Activated CD8-positive, alpha-beta memory T cell treated with anti-CD3 and anti-CD28 coated beads for 48 hours (primary cell): ENCODE data around the gene NUP50.

ENCODE experiments used
- DNase-seq, 3 experiments: peaks; one replicate each; pipeline ENCODE4 v3.0.0-alpha.2; 2020; ENCODE audit warnings: low read depth in 2 of 3, low spot score in 2 of 3

NUP50 gene

DNA sequence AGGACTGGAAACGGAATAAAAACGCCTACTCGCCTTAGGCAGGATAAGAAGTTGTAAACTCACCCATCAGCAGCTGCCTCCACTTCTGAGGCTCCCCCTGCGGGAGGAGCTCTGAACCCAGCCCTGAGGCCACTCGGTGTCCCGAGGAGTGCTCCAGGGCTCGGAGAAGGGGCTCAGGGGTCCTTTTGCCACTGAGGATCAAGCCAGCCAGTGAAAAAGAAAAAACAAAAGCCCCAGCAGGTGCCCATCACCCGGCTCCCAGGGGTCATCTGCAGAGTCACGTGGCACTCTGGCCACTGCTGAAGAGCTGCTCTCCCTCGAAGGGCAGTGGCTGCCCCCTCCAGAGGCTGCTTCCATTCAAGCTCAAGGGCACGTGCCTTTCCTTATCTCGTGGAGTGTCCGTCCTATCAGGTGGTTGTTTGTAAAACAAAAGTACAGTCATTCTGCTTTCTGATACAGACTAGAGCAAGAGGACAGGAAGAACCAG lies 29.0 kb downstream of the NUP50 start:
- no peak for DNase-seq

DNA sequence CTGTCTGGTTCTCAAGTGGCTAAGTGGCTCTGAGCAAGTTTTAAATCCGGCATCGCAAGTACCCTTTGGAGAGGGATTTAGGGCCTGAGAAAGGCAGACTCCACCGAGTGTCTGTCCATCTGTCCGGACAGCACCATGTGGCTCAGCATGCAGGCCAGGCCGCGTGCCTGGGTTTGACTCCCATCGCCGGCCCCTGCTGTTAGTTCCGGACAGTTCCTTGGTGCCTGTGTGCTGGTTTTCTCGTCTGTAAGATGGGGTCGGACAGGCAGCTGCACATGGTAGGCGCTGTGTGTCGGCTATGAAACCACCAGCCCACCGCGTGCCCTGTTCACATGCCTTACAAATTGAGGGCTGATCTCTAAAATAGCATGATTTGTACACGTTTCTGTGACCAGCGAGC lies 31.0 kb downstream of the NUP50 start:
- DNase-seq = no peak

DNA sequence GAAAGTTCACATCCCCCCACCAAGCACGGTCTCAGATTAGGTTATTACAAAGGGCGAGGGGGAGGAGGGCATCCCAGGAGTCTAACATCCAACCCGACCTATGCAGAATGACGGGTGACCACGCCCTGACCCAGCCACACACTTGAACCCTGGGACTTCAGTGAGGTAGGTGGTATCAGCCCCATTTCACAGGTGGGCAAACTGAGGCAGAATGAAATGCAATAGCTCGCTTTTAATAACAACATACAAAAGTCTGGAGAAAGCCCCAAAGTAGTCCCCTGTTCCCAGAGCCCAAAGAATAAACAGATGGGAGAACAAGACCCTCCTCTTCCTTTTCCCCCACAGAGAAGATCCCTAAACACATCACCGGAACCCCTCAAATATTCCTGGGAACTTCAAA lies 31.9 kb downstream of the NUP50 start:
- no peak for DNase-seq

DNA sequence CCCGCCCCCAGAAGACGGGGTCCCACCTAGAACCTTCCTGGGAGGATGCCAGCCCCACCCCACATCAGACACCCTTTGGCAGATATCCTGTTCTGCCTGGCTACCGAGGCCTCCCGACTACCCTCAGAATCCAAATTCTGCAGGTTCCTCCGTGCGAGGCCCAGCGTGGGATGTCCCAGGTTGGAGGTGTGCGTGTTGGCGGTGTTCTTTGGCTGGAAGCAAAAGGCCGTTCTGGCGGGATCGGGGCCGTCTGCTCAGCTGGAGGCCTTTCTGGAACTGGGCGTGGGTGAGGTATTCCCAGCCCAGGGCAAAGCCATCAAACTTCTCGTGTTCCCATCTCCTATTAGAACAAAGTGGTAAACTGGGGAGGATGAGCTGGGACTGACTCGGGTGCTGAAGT lies 32.6 kb downstream of the NUP50 start:
- DNase-seq = no peak

DNA sequence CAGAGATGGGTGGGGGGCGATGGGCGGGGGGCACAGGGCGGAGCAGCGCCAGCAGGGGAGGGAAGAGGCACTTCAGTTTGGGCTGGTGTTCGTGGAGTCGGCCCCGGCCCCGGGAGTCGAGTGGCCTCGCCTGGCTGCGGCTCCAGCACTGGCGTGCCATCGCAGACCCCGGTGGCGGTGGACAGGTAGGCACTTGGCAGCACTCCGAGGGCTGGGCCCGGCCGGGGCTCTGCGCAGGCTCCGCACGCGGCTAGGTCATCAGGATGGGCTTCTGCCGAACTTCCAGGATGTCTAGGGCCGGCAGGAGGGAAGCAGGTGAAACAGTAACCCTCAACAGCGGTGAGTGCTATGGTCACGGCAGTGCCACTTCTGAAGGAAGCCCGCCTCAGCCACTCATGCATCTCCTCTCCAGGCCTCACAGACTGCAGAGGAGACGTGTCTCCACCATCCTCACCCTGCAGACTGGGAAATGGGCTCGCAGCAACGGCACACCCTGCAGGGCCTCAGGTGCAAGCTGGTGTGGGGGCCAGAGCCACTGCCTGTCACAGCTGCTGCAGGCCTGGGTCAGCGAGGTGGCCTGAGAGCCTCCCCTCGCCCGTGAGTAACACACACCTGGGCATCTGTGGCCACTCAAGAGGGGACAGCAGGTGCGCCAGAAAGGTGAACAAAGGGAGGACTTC lies 33.3 kb downstream of the NUP50 start:
- DNase-seq = no peak

DNA sequence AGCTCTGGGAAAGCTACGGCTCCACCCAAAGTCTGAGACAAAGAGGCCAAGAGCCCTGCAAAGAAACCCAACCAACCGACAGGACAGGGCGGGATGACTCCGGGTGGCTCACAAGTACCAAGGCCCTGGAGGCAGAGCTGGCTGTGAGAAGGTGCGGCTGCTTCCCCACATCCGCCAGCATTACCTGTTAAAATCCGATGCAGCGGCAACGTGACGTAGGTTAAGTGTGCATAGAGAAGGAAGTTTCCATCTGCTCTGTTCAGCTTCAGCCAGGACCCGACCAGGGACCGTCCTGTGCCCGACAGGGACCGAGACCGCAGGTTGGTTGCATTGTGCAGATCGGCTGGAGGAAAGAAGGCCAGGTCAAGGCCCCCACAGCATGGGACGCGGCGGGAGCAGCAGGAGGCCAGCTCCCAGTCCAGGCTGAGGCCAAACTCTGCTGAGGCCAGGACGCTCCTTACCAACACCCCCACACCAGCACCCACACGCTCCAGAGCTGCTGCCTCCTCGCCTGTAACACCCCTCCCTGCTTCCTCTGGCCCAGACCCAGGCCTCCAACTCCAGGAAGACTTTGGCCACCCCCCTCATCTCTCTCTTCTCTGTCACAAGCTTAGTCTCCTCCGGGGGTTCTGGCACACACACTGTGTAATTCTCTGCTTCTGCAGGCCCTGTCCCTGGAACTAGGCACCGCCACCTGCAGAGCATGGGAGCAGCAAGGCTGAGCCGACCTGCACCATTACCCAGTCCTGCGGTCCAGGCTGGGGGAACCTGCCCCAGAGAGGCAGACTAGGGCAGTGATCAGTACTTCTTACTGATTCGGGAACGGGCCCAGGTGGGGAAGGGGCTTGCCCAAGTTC lies 34.1 kb downstream of the NUP50 start:
- DNase-seq = no peak

DNA sequence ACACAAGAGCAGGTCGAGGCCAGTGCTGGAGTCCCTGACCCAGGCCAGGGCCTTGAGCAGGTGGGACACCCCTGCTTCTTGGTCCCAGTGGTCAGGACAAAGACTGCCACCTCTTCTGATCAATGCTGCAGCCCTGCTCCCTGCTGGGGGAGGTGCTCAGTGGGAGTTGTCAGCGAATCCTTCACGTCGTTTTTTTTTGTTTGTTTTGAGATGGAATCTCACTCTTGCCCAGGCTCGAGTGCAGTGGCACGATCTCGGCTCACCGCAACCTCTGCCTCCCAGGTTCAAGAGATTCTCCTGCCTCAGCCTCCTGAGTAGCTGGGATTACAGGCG lies 34.7 kb downstream of the NUP50 start:
- DNase-seq = no peak

DNA sequence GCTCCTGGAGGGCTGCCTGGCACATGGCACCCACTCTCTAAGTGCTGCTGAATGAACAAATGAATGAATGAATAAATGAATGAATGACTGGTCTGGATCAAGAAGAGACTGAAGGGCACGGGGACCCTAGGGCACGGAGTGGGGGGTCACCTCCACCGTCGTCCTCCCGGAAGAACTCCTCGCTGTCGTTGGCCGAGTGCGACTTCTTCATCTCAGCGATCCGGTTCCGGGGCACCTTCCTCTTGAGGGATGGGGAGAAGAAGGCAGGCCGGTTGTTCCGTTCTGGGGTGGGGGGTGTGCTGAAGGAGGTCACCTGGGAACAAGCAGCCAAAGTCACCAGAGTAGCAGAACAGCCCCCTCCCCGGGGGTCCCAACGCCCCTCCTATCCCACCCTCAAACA lies 36.0 kb downstream of the NUP50 start:
- DNase-seq = no peak

DNA sequence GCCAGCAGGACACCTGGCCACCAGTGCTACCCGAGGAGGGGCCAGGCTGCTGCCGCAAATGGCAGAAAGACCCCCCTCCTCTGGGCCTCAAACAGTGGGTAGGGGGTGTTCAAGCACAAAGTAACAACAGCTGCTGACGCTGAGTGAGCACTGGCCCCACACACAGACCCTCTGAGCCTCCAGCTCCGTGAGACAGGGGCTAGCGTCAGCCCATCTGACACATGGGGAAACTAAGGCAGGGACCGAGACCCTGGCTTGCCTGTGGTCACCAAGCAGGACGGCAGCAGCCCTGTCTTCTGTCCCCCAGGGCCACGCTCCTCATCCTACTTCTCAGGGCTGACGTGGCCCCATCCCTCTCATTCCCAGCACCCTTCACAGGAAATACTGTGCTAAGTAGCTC lies 36.5 kb downstream of the NUP50 start:
- DNase-seq = no peak

DNA sequence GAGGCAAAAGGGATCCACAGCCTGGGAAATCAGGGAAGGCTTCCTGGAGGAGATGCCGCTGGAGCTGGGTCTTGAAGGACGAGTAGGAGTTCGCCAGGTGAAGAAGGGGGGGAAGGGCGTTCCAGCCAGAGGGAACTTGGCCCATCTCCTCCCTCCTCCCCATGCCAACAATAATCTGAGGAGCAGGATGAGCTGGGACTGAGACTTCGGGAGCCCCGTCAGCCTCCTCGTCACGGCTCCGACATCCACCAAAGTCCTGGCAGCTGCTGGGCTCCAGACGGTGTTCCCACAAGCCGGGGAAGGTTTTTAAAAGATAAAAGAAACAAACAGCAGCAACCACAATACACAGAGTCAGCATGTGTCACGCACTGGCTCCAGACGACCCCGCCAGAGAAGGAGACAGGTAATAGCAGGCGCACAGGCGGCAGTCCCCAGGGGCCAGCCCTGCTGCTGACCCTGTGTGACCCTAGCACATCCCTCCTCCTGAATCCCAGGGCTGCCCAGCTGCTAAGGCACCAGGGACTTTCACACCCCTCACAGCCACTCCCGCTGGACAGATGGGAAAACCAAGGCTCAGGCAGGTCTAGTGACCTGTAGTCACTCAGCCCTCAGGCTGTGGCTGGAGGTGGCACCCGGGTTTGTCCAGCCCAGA lies 37.3 kb downstream of the NUP50 start:
- DNase-seq = no peak

DNA sequence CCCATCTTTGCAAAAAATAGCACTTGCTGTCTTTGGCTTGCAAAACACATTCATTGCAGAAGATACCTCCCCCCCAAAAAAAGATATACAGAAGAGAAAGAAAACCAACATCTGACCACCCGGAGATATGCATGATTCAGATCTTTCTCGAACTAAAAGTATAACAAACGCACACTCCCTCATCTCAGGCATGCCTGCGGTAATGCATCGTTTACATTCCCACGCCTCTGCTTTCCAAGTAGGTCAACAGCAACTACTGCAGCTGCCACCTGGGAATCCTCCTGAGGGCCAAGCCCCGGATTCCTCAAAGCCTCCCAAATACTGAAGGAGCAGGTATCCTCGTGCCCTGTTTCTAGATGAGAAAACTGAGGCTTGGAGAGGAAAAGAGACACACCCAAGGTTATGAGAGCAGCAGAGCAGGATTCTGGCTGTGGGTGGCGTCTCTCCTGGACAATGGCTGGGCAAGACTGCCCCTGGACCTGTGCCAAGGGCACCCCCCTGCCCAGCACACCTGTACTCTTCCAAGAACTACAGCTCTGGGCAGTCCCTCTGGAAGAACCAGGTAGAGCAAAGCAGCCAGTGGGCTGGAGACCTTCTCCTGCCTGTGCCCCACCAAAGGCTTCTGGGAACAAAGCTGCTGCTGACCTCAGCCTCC lies 38.1 kb downstream of the NUP50 start:
- DNase-seq = no peak

DNA sequence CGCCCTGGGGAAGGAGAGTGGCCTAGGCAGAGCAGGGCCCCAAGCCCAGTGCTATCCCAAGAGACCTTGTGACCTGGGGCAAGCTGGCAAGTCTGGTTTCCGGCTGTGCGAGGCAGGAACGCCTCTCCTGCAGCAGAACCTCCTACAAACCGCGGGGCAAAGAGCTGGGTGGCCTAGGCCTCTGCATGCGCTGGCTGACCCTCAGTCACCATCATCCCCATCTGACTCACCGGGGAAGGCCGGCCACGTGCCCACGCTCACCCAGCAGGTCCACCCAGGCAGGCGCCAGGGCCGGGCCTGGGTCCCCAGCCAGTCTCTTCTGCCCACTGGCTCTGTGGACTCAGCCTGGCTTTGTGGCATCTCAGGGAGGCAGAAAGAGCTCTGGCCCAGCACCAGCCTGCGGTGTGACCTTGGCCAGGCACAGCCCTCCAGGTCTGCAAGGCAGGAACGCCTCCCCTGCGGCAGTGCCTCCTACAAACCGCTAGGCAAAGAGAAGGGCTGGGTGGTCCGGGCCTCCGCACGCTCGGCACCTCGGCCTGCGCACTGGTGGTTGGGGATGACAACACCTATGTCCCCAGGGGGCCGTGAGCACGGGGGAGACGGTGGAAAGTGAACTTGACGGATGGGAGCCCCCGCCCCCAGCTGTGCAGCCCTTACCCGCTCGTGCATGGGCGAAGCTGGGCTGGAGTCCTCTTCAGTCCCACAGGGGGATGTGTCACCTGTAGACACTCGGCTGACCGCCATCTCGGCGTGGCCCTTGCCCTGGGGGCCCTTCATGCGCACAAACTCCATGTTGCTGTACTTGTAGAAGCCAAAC lies 38.8 kb downstream of the NUP50 start:
- DNase-seq = no peak

DNA sequence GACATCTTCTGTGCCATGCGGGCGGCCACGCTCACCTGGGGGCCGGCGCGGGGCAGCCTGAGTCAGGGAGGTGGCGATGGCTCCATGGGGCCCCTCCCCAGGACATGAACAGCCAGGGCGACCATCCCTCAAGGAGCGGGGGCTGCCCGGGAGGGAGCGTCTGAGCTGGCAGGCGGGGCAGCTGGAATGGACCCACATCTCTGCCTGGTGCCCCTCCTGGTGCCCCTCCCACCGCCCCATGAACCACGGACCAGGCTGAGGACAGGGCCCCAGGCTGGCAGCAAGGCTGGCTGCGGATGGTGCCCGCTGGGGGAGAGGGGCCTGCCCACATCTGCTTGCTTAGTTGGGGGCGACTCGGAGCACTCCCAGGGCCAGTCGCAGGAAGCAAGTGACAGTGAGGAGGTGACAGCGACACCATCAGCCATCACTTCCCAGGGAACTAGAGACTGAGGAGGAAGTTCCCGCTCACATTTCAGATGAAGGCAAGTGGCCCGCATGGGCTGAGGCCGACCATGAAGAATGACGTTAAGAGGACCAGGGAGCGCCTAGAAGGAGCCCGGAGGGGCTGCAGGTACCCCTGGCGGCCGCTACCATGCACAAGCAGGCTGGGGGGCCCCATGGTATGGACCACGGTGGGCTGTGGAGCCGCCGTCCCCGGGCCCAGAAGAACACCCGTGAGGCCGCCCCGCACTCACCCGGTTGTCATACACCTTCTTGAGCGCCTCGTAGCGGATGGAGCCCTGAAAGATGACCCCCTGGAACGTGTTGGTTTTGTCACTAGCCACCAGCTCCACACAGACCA lies 39.6 kb downstream of the NUP50 start:
- no peak for DNase-seq

DNA sequence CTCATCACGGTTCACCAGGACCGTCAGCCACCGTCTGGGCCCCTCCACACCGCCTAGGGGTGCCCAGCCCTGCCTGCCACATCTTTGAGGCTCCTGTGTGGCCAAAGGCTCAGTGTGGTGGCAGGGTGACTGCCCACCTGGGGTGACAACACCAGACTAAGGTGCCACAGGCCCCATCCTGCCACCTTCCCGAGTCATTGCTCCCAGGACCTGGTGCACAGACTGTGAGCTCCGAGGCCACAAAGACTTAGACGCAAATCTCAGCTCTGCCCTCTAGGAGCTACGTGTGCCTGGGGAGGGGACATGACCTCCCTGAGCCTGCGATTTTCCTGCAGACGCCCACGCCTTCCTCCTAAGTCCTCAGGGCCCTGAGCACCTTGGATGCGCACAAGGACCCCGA lies 40.5 kb downstream of the NUP50 start:
- no peak for DNase-seq

DNA sequence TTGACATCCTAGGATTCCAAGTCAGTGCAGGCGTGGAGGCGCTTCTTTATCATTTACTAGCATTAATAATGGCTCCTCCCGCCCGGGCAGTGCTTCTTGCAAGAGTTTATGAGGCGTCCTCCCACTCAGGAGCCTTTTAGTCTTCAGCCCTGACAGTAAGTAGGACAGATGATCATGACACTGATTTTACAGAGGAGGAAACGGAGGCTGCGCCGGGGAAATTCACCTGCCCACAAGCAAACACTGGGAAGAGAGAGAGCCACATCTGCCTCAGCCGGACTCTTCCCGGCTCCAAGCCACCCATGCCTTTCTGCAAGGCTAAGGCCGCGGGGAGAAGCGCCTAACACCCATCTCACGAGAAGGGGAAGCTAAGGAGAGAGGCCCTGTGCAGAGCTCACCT lies 41.1 kb downstream of the NUP50 start:
- DNase-seq = no peak

DNA sequence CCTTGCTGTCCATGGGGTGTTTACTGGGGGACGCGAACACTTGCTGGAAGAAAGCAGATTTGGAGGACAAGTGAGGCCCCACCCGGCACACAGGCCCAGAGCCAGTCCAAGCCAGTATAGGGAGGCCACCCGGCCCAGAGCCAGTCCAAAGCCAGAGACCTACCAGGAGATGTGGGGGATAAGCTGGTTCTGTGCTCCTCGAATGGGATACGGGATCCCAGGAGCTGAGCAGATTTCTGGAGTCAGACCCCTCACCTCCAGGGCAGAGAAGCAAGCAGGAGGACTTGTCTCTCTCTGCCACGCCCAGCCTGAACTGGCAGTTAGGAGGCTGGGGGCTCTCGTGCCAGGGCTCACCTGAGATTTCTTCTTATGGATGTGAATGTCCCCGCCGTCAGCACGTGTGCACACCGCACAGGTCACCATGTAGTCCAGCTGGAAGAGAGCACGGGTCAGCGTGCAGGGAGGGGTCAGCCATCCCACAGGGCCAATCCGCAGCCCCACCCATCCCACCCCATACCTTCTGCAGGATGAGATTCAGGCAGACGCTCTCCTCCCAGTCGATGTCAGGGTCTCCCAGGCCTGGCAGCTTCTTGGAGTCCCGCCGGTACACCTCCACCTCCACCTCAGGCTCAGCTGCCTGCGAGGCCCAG lies 41.7 kb downstream of the NUP50 start:
- DNase-seq = no peak

DNA sequence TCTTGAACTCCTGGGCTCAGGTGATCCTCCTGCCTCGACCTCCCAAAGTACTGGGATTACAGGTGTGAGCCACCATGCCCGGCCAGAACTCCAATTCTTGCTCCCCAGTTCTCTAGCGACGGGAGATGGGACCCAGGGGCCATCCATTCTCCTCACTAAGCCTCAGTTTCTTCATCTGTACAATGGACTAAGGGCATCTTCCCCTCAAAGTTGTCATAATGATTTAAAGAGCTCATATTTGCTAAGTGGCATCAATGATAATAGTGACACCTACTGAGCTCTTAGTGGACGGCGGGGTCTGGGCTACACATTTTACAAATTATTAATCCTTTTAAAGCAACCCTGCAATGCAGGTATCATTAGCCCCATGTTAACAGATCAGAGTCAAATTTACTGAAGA lies 42.5 kb downstream of the NUP50 start:
- DNase-seq = no peak

DNA sequence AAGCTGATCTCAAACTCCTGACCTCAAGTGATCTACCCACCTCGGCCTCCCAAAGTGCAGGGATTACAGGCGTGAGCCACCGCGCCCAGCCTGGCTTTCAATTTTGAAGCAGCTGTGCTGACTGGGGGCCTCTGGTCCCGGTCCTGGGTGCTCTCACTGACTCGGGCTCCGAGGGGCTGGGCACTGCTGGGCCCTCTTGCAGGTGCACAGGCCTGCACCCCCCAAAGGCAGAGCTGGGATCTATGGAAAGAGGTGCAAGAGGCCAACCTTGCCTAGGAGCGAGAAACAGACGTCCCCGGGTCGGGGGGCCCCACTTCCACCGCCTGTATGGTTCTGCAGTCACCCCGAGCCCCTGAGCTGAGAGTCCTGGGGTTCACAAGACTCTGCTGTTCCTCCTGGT lies 43.8 kb downstream of the NUP50 start:
- no peak for DNase-seq

DNA sequence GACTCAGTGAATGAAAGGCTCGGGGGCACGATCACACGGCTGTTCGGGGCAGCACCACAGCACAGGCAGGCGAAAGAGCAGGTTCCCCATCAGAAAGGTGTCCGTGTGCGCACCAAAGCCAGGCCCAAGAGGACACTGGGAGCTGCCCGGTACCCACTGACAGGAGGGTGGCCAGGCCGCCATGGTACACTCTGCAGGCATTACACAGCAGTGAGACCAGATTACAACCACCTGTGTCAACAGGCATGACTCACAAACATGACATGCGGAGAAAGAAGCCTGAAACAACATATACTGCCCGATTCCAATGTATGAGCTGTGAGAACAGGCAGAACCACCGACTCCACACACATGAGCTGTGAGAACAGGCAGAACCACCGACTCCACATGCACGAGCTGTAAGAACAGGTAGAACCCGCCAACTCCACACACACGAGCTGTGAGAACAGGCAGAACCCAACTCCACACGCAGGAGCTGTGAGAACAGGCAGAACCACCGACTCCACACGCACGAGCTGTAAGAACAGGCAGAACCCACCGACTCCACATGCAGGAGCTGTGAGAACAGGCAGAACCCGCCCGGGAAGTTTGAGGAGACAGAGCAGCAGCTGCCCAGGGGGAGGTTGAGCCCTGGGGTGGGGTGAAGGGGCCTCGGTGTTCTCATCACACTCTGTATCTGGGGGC lies 44.4 kb downstream of the NUP50 start:
- DNase-seq = no peak
